ENCODE measurements around the gene TMSB10.

Gene TMSB10

DNA sequence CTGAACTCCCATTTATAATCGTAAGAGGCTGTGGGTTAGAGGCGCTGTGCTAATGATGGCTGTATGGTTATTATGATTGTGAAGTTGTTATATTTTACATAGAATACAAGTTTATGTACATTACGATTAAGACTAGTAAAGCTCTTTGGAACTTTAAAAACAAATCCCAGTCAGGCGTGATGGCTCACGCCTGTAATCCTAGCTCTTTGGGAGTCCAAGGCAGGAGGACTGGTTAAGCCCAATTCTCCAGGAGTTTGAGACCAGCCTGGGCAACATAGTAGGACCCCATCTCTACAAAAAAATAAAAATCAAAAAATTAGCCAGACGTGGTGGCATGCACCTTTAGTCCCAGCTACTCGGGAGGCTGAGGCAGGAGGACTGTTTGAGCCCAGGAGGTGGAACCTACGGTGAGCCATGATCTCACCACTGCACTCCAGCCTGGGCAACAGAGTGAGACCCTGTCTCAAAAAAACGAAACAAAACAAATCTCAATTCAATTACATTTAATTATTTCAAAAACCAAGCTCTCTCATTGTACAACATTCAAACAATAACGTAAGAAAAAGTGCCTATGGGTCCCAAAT, 41.6 kb downstream of the TMSB10 start:
- H3K4me3 ChIP-seq (ENCODE audit: low read length), result no peak overlapping the region
- TF ChIP-seq, protein P1, sequence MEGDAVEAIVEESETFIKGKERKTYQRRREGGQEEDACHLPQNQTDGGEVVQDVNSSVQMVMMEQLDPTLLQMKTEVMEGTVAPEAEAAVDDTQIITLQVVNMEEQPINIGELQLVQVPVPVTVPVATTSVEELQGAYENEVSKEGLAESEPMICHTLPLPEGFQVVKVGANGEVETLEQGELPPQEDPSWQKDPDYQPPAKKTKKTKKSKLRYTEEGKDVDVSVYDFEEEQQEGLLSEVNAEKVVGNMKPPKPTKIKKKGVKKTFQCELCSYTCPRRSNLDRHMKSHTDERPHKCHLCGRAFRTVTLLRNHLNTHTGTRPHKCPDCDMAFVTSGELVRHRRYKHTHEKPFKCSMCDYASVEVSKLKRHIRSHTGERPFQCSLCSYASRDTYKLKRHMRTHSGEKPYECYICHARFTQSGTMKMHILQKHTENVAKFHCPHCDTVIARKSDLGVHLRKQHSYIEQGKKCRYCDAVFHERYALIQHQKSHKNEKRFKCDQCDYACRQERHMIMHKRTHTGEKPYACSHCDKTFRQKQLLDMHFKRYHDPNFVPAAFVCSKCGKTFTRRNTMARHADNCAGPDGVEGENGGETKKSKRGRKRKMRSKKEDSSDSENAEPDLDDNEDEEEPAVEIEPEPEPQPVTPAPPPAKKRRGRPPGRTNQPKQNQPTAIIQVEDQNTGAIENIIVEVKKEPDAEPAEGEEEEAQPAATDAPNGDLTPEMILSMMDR (conservative IDR thresholded peaks at IDR 0.05; ENCODE audit: low read depth, low read length), result no peak
- no peak for DNase-seq (ENCODE audit: low read depth)

GRCh38 chr2:84953535-84953934, 48.1 kb downstream of the TMSB10 start:
- no peak for DNase-seq (ENCODE audit: low read depth)
- TF ChIP-seq, protein P1 (conservative IDR thresholded peaks at IDR 0.05; ENCODE audit: low read depth, low read length), result no peak

GRCh38 chr2:84954329-84954728, 48.9 kb downstream of the TMSB10 start:
- no peak overlapping the region for H3K4me3 ChIP-seq (ENCODE audit: low read length)
- TF ChIP-seq, protein P1 (conservative IDR thresholded peaks at IDR 0.05; ENCODE audit: low read depth, low read length), result no peak

More at GRCh38 chr2:84953535-84953934, 48.1 kb downstream of the TMSB10 start:
- H3K4me3 ChIP-seq (ENCODE audit: low read length), result no peak overlapping the region

More at GRCh38 chr2:84954329-84954728, 48.9 kb downstream of the TMSB10 start:
- DNase-seq (ENCODE audit: low read depth), result no peak

Measured in retinal pigment epithelial cell (primary cell).